Cardiac septum (tissue), 1 donor: ENCODE data around the gene TIMM44. TPM values are rescaled to one million over a fixed set of nuclear protein-coding genes. Genes with fewer than 3 reads are reported as not detected.
"Not testable (repeated sequence)": the region's sequence is repeated elsewhere in the genome, so short reads cannot be mapped to it uniquely, and the experiment has no call there.

Experiments used
- DNase-seq: peaks from one replicate; pipeline ENCODE4 v3.0.0-alpha.2; 2020; ENCODE audit warnings: low spot score
- intact Hi-C: fragments of 100-400 bp; cut with DNase I; formaldehyde crosslinking; loops from one replicate; pipeline ENCODE4 v1.14.0; 2022
- total RNA-seq: library from RNA; stranded (reverse); fragmentation: NEBNext Ultra II Directional; extraction: Animal tissue kit (Norgen Biotek cat#: 25700); gene quantifications from one replicate; pipeline ENCODE4 v1.2.1, GENCODE V29; 2021
- donor health status: DM: no; HTN: no; CAD: no.

The TIMM44 gene
- total RNA-seq, 1 donor from 2014 or later: 82.6 TPM

DNA sequence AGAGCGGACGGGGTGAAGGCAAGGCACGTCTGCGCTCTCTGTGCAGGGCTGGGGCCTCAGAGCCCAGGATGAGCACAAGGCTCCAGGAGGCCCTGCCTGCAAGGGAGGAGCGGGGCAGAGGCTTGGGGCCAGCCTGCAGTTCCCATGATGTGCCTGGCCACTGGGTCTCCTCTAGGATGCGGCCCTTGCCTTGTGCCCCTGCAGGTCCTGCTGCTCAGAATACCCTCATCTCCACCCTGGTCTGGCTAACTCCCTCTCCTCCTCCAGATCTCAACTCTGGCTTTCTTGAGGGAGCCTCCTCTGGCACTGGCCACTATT lies 34.2 kb upstream of the TIMM44 start:
- DNase-seq: no peak
- intact Hi-C loops: loop anchor here (10.0 kb wide), 1 partner anchor 177 kb away; no protein-coding TSS in a partner anchor

DNA sequence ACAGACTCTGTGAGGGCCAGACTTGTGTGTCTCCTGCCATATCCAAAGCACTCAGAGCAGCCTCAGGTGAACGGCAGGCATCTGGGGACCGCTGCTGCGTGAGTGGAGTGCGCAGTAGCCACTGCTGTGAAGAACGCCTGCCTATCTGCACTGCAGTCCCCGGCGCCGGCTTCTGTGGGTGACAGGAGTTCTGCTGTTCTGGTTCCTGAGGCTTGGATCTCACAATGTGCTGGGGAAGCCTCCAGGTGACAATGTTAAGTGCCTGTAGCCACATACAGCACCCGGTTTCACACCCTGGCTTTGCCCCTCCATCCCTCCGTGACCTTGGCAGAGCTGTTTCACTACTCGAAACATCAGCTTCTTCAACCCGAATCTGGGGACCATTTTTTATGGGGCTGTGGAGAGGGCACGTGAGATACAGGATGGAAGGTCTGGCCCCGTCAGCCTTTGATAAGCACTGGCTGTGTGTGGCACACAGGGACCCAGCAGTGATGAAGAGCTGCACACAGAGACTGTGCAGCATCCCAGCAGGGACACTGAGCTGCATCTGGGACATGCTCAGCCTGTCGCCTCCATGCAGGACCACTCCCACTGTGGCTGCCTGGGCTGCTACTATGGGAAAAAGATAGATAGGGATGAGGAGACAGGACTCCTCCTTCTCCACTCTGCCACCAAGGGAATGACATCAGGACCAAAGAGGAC lies 33.7 kb upstream of the TIMM44 start:
- intact Hi-C loops: loop anchor here (10.0 kb wide), 1 partner anchor 178 kb away; no protein-coding TSS in a partner anchor
- no peak for DNase-seq

DNA sequence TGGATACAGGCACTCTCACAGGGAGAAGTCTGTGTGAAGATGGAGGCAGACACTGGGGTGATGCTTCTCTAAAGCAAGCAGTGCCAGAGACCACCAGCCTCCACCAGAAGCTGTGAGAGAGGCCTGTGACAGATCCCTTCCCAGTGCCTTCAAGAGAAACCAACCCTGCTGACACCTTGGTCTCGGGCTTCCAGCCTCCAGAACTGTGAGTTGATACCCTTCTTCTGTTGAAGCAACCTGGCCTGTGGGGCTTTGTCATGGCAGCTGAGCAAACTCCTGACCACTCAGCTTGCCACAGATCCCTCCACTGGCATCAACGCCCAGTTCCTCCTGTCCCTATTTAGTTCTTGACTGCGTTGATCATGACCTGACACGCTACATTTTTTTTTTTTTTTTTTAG lies 33.0 kb upstream of the TIMM44 start:
- no peak for DNase-seq
- intact Hi-C loops: loop anchor here (10.0 kb wide), 1 partner anchor 178 kb away; no protein-coding TSS in a partner anchor

DNA sequence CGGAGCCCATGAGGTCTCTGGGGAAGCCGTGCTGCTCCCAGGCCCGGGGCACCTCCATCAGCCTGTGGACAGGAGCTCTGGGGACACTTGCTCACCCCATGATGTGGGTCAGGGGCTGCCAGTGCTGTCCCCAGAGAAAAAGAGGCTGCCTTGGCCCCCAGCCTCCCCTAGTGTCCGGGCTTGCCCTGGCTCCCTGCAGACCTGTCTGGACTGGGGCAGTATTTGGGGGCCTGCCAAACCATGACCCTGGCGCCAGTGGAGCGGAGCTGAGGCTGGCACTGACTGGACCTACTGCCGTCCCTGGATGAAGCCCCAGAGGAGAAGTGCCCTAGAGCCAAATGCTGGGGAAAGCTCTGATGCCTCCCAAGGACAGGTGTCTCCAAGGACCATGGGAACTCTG lies 31.6 kb upstream of the TIMM44 start:
- no peak for DNase-seq
- intact Hi-C loops: loop anchor here (10.0 kb wide), 1 partner anchor 180 kb away; no protein-coding TSS in a partner anchor

DNA sequence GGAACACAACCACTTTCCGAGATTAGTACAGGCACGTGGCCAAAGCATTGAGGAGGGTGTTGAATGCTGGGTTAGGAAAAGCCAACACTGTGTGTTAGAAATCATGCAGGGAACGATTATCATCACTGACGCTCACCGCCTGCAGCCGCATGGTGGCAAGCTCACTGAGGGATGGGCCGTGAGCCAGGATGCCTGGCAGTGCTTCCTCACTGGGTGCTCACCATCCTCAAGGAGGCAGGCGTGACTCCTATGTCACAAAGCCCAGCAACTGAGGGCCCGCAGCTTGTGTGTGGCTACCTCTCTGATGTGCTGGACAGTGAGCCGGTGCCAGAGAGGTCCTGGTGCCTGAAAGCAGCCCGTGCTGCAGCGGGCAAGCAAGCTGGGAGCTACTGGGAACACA lies 30.4 kb upstream of the TIMM44 start:
- DNase-seq: peak; percentile 83
- intact Hi-C loops: loop anchor here (5.0 to 10.0 kb wide), 2 partner anchors 181 to 278 kb away; no protein-coding TSS in a partner anchor

DNA sequence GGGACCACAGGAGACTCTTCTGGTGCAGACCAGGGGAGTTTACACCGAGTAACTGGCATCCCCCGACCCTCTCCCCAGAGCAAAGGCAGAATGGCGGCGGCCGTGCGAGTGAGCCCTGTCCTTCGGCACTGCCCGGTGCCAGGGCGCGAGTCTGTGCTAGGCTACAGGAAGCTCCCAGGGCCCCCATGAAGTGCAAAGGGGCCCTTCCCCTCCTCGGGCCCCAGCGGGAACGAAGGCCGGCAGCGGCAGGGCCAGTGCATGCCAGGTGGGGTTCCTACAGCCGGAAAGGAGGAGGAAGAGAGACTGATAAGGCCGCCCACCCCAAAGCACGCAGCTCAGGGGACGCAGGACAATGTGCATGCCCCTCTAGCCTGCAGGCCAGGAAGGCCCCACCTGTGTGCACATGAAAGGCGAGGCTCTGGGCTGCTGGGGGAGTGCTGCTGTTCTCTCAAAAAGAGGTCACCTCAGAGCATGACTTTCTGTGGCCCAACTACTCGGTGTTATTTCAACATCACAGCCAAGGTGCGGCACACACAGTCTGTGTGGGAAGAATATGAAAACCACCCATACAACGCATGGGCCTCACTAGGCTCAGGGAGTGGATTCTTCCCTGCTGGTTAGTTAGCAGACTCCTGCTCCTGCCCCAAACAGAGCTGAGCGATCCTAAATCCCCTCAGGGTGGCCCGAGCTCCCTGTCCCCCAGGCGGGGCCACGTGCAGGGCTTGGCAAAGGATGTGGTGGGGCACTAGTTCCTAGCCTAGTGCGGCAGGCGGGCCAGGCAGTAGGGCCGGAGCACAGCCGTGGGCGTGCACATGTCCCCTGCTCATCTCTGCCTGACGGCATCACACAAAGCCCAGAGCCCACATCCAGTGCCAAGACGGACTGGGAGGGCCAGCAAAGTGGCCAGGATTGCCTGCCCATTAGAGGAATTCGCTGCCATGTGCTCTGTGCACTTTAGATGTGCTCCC lies 28.4 kb upstream of the TIMM44 start:
- DNase-seq: no peak
- intact Hi-C loops: loop anchor here (5.0 to 10.0 kb wide), 2 partner anchors 183 to 280 kb away; no protein-coding TSS in a partner anchor

DNA sequence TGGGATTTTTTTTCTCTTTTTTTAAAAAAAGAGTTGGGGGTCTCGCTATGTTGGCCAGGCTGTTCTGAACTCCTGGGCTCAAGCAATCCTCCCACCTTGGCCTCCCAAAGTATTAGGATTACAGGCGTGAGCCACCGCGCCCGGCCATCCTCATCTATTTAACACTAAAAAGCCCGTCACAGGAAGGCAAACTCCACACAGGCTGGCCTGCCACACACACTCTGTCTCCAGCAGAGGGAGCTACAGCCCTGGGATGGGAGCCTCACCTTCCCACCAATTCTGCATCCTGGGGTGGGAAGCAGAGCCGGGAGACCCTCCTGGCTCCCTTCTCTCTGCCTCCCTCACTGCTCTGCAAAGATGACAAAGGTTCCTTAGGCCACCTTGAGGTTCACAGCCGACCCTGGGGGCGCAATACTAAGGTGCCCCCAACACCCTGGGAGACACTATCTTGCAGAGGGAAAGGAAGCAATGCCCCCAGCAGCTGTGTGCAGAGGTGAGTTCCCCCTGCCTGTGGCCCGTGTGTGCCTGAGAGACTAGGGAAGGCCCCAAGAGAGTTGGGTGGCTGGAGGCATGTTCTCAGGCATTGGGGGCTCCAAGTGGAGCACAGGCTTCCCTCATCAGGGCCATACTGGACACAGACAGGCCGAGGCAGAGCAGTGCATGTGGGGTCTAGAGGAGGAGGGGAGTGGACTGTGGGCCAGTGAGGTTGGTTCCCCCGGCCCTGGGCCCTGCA lies 27.4 kb upstream of the TIMM44 start:
- intact Hi-C loops: loop anchor here (5.0 to 10.0 kb wide), 2 partner anchors 184 to 281 kb away; no protein-coding TSS in a partner anchor
- no peak for DNase-seq

DNA sequence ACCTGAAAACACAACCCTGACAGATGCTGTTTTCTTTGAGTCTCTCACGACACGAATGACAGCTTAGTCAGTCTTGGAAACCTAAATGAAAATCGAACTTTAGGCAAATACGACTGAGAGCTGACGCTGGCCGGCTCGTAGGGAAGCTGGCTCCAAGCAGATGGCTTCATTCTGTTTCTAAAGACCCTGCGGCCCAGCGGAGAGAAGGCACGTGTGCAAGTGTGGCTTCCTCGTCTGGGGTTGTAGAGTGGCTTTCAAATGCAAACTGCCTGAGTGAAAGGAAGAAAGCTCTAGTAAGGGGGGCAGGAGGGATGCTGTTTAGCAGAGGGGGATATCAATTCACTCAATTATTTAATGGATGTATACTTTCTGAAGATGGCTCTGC lies 26.1 kb upstream of the TIMM44 start:
- intact Hi-C loops: no loop called here

DNA sequence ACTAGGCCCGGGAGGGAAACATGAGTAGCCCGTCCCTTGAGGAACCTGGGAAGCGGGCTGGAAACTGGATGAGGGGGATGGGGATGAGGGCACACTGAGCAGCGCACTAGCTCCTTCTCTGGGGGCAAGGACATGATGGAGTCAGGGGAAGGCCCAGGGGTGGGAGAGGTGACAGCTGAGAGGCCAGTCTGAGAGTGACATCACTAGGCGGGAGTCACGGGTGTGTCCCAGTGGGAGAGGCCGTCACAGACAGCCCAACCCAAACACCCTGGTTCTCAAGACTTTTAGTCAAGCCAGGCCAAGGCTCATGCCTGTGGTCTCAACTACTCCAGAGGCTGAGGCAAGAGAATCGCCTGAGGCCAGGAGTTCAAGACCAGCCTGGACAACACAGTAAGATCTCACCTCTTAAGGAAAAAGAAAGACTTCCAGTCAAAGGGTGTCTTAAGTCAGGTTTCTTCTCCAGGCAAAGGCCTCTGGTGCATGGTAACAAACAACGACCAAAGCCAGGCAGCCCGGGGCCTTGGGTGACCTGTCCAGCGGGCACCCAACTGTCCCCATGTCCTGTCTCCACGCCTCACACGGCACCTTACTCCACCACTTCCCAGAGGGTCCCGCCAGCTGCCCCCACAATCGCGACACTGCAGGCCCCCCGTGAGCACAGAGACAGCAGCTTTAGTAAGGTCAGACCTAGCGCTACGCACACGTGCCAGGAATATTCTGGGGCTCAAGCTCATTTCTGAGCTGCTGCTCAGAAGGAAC lies 25.5 kb upstream of the TIMM44 start:
- intact Hi-C loops: no loop called here
- DNase-seq: no peak

More for the DNA sequence above, 26.1 kb upstream of the TIMM44 start:
- DNase-seq: no peak

DNA sequence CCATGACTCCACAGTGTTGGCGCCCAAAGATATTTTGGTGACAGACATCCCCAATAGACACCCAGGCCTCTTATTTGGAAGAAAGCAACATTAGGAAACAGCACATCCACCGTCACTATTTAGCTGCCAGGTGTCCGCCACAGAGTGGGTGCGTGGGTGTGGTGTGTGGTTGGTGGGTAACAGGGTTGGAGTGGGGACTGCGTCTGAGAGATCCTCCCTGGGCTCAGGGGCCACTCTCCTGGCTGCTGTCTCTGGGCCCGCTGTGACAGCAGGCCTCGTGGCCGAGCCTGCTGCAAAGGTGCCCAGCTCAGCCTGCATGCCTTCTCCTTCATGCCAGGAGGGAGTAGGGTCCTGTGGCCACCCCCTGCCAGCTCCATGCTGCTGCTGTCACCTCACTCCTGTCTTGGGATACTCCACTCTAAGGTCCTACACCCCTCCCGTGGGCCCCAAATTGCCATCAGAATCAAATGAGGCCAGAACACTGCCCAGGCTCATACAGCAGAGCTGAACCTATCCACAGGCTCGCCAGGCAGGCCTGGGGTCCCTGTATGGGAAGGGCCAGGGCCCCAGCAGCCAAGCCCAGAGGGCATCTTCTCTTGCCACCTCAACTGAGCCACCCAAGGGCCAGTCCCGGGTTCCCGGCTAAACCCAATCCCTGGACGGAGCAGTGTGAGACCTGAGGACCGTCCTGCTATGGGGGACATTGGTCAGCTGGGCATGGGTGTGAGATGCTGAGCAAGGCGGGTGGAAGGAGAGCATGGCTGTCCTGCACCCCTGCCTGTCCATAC lies 24.7 kb upstream of the TIMM44 start:
- intact Hi-C loops: no loop called here
- DNase-seq: no peak

DNA sequence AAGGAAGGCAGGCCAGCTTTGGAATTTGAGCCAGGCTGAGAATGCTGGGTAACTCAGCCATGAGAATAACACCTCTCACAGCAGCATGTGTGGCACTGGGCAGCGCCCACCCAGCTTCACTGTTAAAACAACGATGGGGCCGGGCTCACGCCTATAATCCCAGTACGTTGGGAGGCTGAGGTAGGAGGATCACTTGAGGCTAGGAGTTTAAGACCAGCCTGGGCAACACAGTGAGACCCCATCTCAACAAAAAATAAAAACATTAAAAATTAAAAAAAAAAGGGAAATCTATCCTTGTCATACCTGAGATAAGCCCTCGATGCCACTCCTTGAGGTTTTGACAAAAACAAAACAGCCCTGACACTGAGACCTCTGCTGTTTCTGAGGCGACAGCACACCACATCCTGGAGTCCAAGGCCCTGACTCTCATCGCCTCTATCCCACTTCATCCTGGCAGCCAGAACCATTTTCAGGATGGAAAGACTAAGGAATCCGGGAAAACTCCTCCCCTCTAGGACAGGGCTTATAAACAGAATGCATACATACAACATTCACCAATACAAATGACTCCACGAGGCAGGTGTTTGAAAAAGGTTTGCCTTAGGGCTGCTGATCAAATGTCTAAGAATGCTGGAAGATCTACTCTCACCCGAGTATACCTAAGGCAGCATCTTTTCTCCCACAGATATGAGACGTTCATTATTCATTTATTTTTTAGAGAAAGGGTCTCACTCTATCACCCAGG lies 22.6 kb upstream of the TIMM44 start:
- DNase-seq: no peak

DNA sequence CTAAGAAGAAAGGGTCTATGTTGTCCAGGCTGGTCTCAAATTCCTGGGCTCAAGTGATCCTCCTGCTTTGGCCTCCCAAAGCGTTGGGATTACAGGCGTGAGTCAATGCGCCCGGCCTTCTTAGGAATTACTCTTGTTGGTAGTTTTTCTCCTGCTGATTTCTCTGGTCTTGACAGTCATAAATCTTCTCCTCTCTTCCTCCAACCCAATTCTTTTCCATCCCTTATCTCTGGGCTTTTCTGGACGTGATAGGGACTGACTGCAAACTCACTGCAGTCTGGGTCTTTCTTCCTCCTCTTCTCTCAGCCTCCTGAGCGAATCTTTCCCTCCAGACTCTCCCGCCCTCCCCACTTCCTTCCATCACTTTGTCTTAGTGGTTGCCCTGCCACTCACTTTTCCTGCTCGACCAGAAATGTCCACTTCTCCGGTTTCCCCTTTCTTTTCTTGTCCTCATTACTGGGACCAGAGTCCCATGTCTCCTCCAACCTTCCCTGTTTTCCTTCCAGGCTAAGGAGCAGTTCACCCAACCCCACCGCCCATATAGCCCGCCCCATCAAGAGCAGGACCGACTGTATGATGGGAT lies 21.9 kb upstream of the TIMM44 start:
- intact Hi-C loops: no loop called here
- DNase-seq: no peak

More for the DNA sequence above, 22.6 kb upstream of the TIMM44 start:
- intact Hi-C loops: no loop called here

DNA sequence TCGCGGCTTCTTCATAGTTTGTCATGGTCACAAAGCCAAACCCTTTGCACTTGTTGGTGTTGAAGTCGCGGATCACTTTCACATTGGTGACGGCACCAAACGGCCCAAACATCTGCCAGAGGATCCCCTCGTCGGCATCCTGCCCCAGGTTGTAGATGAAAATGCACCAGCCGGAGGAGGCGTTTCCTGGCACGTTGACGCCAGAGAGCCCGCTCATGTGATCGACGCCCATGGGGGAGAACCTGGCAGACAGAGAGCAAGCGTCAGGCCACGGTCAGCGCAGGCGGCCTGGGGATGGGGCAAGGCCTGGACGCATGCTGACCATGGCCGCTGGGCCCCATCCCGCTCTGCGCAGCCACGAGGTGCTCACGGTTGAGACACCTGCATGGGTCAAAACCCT lies 20.1 kb upstream of the TIMM44 start:
- intact Hi-C loops: no loop called here
- no peak for DNase-seq

DNA sequence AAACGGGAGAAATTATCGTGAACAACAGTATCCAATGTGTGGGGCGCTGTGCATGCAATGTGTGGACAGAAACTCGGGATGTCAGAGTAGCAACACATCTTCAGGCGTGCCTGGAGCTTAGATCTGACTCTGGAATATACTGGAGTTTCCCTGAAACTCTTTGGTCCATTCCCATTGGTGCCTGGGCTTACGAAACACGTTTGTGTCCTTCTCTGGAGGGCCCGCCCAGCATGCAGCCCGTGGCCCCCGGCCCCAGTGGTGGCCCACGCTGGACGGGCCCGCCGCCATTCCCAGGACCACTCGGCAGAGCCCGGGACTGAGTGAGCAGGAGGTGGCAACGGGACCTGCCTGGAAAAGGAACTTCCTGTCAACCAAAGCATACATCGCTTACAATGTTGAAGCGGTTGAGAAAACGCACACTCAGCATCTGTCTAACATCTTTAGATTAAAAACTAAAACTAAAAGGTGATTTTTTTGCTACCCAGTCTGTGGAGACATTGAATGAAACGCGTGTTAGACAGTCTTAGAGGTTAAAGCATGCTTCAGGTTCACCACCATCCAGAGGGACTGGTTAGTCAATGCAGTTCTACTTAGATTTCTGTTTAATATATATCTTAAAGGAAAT lies 19.3 kb upstream of the TIMM44 start:
- intact Hi-C loops: no loop called here
- DNase-seq: no peak

DNA sequence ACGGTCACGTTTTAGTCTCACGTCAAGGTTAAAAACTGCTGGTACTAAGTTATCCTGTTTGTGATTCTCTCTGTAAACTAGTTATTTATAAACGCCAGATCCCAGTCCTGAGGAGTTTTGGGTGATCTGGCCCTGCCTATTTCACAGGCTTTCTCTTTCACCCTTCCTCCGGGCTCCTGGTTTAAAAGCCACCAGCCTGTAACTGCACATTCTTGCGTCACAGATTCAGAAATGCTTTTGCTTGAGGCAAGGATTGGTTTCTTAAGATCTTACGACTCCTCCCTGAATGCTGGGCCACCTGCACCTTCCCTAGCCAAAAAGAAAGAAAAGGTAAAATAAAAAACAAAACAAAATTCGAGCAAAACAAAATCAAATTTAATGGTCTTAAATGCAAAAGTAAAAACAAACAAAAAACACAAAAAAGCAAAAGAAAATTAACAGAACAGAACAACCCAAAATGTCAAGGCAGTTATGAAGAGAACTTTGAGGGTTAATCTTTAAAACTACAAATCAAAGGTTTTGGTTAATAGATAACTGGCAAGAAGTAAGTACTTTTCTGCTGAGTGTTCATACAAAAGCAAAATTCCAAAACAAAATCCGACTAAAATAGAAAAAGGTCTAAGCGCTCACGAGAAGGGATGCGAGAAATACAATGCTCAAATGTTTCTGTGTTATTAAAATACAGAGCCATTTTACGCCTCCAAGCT lies 18.6 kb upstream of the TIMM44 start:
- intact Hi-C loops: no loop called here
- DNase-seq: no peak

DNA sequence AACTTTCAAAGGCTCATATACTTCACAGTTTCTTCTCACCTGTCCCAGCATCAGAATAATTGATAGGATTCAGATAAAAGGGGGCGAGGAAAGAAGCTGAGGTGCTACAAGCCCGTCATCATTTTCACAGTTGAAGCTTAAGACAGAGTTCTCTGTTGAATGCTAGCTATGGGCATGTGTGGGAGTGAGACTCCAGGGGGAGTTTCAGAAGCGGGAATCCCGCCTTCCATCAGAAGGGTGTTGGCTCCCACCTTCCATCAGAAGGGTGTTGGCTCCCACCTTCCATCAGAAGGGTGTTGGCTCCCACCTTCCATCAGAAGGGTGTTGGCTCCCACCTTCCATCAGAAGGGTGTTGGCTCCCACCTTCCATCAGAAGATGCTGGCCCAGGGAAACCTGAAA lies 17.6 kb upstream of the TIMM44 start:
- DNase-seq, intact Hi-C loops: not testable (repeated sequence)
